Neural cell (in vitro differentiated cells): ENCODE measurements around the gene TACC2. TPM values are rescaled to one million over a fixed set of nuclear protein-coding genes. Genes with fewer than 3 reads are reported as not detected.

Experiments
- H2AFZ ChIP-seq: fragments of 200-600, 300-800 bp; sonication (generic), shearing (Covaris generic); 2 replicates; pipeline ENCODE4 v1.6.0; 2014; ENCODE audit warnings: low read depth, mild to moderate bottlenecking, antibody characterized with exemption, low read length, moderate library complexity
- H3F3A ChIP-seq: fragments of 200-600 bp; shearing (Covaris generic); 2 replicates; pipeline ENCODE4 v1.6.1; 2016; ENCODE audit warnings: mild to moderate bottlenecking, moderate library complexity, mixed read lengths, antibody characterized with exemption, low read length; ENCODE audit not compliant: insufficient read depth, poor library complexity, severe bottlenecking
- H3K27ac ChIP-seq: fragments of 200-600, 300-800 bp; sonication (generic), shearing (Covaris generic); 2 replicates; pipeline ENCODE4 v1.5.1; 2014; ENCODE audit warnings: mild to moderate bottlenecking, low read length, moderate library complexity
- H3K27me3 ChIP-seq: fragments of 300-800, 200-600 bp; sonication (generic), shearing (Covaris generic); 2 replicates; pipeline ENCODE4 v1.6.0; 2014; ENCODE audit warnings: mild to moderate bottlenecking, low read depth, low read length, moderate library complexity; ENCODE audit not compliant: insufficient read depth
- H3K36me3 ChIP-seq: fragments of 300-800, 200-600 bp; sonication (generic), shearing (Covaris generic); 2 replicates; pipeline ENCODE4 v1.5.1; 2014; ENCODE audit warnings: mild to moderate bottlenecking, antibody characterized with exemption, low read length, moderate library complexity; ENCODE audit not compliant: insufficient read depth
- H3K4me2 ChIP-seq: fragments of 300-800, 200-600 bp; sonication (generic), shearing (Covaris generic); 2 replicates; pipeline ENCODE4 v1.6.0; 2014; ENCODE audit warnings: mild to moderate bottlenecking, low read length
- H3K4me3 ChIP-seq: fragments of 300-800, 200-600 bp; sonication (generic), shearing (Covaris generic); 2 replicates; pipeline ENCODE4 v1.5.1; 2014; ENCODE audit warnings: mild to moderate bottlenecking, low read length, moderate library complexity
- H3K79me2 ChIP-seq: fragments of 200-600 bp; shearing (Covaris generic); replicated peaks from 2 replicates; pipeline ENCODE4 v1.6.0; 2014; ENCODE audit warnings: mild to moderate bottlenecking, low read length, moderate library complexity; ENCODE audit not compliant: insufficient read depth
- H3K9ac ChIP-seq: fragments of 300-800, 200-600 bp; sonication (generic), shearing (Covaris generic); 2 replicates; pipeline ENCODE4 v1.6.1; 2016; ENCODE audit warnings: mild to moderate bottlenecking, low read length, mixed read lengths
- H3K9me2 ChIP-seq: fragments of 200-600 bp; shearing (Covaris generic); 2 replicates; pipeline ENCODE4 v1.6.1; 2016; ENCODE audit warnings: mild to moderate bottlenecking, low read length, mixed read lengths; ENCODE audit not compliant: insufficient read depth
- H3K9me3 ChIP-seq: fragments of 200-600, 300-800 bp; sonication (generic), shearing (Covaris generic); 2 replicates; pipeline ENCODE4 v1.6.1; 2016; ENCODE audit warnings: mild to moderate bottlenecking, mixed run types, low read length, moderate library complexity, mixed read lengths
- H4K20me1 ChIP-seq: fragments of 200-600 bp; shearing (Covaris generic); 2 replicates; pipeline ENCODE4 v1.6.1; 2016; ENCODE audit warnings: mild to moderate bottlenecking, mixed run types; ENCODE audit not compliant: insufficient read depth
- CTCF ChIP-seq: fragments of 450-650 bp; IDR thresholded peaks from 2 replicates; pipeline ENCODE4 v1.5.1; 2014; ENCODE audit warnings: antibody characterized with exemption, mild to moderate bottlenecking, moderate library complexity; ENCODE audit not compliant: poor library complexity, severe bottlenecking
- EP300 ChIP-seq: fragments of 450-650 bp; conservative IDR thresholded peaks from 2 replicates; pipeline ENCODE4 v1.6.1; 2014; ENCODE audit warnings: antibody characterized with exemption, mild to moderate bottlenecking, moderate library complexity; ENCODE audit not compliant: poor library complexity, severe bottlenecking
- EZH2 ChIP-seq: fragments of 200-600, 300-800 bp; shearing (Covaris generic), sonication (generic); IDR thresholded peaks from 2 replicates; pipeline ENCODE4 v1.6.1; 2014; ENCODE audit warnings: antibody characterized with exemption, low read length, borderline replicate concordance, mild to moderate bottlenecking; ENCODE audit not compliant: insufficient read depth, poor library complexity, severe bottlenecking
- MXI1 ChIP-seq: fragments of 450-650 bp; conservative IDR thresholded peaks from 2 replicates; pipeline ENCODE4 v1.6.1; 2014; ENCODE audit warnings: antibody characterized with exemption, mild to moderate bottlenecking; ENCODE audit not compliant: poor library complexity, severe bottlenecking
- POLR2AphosphoS5 ChIP-seq: IDR thresholded peaks from 2 replicates; pipeline ENCODE4 v1.6.1; 2012
- RAD21 ChIP-seq: fragments of 450-650 bp; conservative IDR thresholded peaks from 2 replicates; pipeline ENCODE4 v1.6.1; 2014; ENCODE audit warnings: antibody characterized with exemption, mild to moderate bottlenecking, moderate library complexity
- REST ChIP-seq: IDR thresholded peaks from 2 replicates; pipeline ENCODE4 v1.6.1; 2012; ENCODE audit warnings: borderline replicate concordance
- SMC3 ChIP-seq: fragments of 450-650 bp; conservative IDR thresholded peaks from 2 replicates; pipeline ENCODE4 v1.6.1; 2014; ENCODE audit warnings: antibody characterized with exemption, mild to moderate bottlenecking, moderate library complexity; ENCODE audit not compliant: poor library complexity
- TAF1 ChIP-seq: IDR thresholded peaks from 2 replicates; pipeline ENCODE4 v1.6.1; 2012; ENCODE audit warnings: low read depth
- polyA plus RNA-seq: library from polyadenylated mRNA; depleted of rRNA; stranded (reverse); fragments of >200 nt; gene quantifications from 2 replicates; pipeline ENCODE4 v1.2.3, GENCODE V29; 2014

TACC2 gene
- polyA plus RNA-seq, 1 donor from 2014 or later, result 17.6 TPM

- no peaks in the 10 kb centered on the region for H3K79me2 ChIP-seq
- no peak overlapping the region for H2AFZ ChIP-seq
- no peaks in the 10 kb centered on the region for H3F3A ChIP-seq
- no peaks in the 10 kb centered on the region for H4K20me1 ChIP-seq
- TF ChIP-seq EZH2, result no peak
- TF ChIP-seq SMC3, result no peak
- no peak for TF ChIP-seq POLR2AphosphoS5
- no peak for TF ChIP-seq MXI1
- TF ChIP-seq CTCF, result no peak
- TF ChIP-seq TAF1, result no peak
- no peak for TF ChIP-seq EP300
- TF ChIP-seq REST, result no peak
- no peak for TF ChIP-seq RAD21
- no peaks in the 10 kb centered on the region for H3K27me3 ChIP-seq
- no peak overlapping the region for H3K27ac ChIP-seq
- H3K9me3 ChIP-seq, result no peaks in the 10 kb centered on the region
- no peak overlapping the region for H3K4me2 ChIP-seq
- H3K36me3 ChIP-seq, result no peaks in the 10 kb centered on the region
- H3K9ac ChIP-seq, result no peak overlapping the region
- no peaks in the 10 kb centered on the region for H3K9me2 ChIP-seq
- no peak overlapping the region for H3K4me3 ChIP-seq
Measured at GRCh38 chr10:122096705-122097104, 107.7 kb downstream of the TACC2 start.

GRCh38 chr10:122097935-122098334 lies 109.0 kb downstream of the TACC2 start:
- no peaks in the 10 kb centered on the region for H3F3A ChIP-seq
- H3K4me2 ChIP-seq, result no peak overlapping the region
- no peak overlapping the region for H3K27ac ChIP-seq
- no peaks in the 10 kb centered on the region for H3K27me3 ChIP-seq
- H3K36me3 ChIP-seq, result no peaks in the 10 kb centered on the region
- no peaks in the 10 kb centered on the region for H4K20me1 ChIP-seq
- TF ChIP-seq POLR2AphosphoS5 (no peak), RAD21 (no peak), CTCF (no peak), SMC3 (no peak), REST (no peak), EZH2 (no peak), TAF1 (no peak)
- H2AFZ ChIP-seq, result no peak overlapping the region
- H3K9me3 ChIP-seq, result no peaks in the 10 kb centered on the region
- H3K79me2 ChIP-seq, result no peaks in the 10 kb centered on the region
- H3K9ac ChIP-seq, result no peak overlapping the region
- H3K4me3 ChIP-seq, result no peak overlapping the region
- no peaks in the 10 kb centered on the region for H3K9me2 ChIP-seq
